Posterior cingulate gyrus (tissue), 11 donors: Measurements from ENCODE around the gene KCNG1.
"Not testable (repeated sequence)": the region's sequence is repeated elsewhere in the genome, so short reads cannot be mapped to it uniquely, and the experiment has no call there.

ENCODE experiments used
- DNase-seq, 10 donors: peaks; one replicate each; pipeline versions ENCODE4 v3.0.0 to v3.0.0-alpha.2; 2020 to 2021; ENCODE audit warnings: mixed read lengths in 3 of 10
- intact Hi-C: fragments of 100-400 bp; cut with DNase I; formaldehyde crosslinking; loops from one replicate; pipeline ENCODE4 v1.15.1; 2023

Gene KCNG1, protein sequence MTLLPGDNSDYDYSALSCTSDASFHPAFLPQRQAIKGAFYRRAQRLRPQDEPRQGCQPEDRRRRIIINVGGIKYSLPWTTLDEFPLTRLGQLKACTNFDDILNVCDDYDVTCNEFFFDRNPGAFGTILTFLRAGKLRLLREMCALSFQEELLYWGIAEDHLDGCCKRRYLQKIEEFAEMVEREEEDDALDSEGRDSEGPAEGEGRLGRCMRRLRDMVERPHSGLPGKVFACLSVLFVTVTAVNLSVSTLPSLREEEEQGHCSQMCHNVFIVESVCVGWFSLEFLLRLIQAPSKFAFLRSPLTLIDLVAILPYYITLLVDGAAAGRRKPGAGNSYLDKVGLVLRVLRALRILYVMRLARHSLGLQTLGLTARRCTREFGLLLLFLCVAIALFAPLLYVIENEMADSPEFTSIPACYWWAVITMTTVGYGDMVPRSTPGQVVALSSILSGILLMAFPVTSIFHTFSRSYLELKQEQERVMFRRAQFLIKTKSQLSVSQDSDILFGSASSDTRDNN

DNA sequence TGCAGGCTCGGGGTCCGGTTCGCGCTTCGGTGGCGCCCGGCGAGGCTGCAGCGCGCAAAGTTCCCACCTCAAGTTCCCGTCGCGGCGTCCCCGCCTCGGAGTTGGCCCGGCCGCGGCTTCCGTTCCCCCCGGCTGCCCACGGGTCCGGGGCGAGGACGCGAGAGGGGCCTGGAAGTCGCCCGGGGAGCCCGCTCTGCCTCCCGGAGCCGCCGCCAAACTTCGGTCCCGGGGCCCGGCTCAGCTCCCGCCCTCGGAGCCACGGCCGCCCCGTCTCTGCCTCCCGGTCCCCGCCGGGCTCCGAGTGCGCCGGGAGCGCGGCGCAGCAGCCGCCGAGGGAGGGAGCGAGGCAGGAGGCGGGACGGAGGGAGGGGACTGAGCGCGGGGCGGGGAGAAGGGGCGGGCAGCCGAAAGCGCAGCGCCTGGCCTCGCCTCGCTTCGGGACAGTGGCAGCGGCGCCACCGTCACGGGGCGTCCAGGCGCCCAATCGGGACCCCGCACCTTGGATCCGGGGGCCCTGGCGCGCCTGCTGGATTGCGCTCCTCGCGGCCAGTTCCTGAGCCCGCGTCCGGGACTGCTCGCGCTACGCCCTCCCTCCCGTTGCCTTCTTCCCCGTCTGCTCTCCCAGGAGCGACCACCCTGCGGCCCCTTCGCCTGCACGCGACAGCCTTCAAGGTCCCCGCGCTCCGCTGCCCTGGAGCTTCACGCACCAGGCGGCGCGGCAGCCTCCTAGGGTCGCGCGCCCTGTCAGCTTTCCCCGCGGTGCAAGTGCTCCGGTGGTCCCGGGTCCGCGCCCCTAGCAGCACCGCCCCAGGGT is at the start of gene KCNG1:
Gene KCNG1, minus strand, starts transcription at position 305 of the 814 bp plus-strand sequence. CDS start 12,769 bp downstream, outside the sequence.
- peak in 9 of 10 donors; percentile 43 to 93 (median 69) for DNase-seq
- intact Hi-C loops: no loop called here

DNA sequence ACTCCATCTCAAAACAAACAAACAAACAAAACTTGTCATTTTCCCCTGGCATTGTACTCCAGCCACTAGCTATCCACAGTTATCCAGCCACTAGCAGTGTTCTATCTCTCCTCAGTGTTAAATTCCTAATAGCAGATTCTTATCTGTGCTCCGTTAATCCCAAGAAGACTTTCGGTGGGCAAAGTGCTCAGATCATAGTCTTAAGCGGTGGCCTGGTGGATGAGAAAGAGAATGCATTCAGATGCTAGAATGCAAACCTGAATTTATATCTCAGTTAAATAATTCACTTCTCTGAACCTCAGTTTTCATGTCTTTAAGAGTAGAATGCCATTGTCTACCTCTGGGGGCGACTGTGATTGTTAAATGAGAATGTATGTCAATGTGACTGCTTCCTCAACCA is 47.7 kb upstream of the KCNG1 start:
- DNase-seq: no peak
- intact Hi-C loops: no loop called here

DNA sequence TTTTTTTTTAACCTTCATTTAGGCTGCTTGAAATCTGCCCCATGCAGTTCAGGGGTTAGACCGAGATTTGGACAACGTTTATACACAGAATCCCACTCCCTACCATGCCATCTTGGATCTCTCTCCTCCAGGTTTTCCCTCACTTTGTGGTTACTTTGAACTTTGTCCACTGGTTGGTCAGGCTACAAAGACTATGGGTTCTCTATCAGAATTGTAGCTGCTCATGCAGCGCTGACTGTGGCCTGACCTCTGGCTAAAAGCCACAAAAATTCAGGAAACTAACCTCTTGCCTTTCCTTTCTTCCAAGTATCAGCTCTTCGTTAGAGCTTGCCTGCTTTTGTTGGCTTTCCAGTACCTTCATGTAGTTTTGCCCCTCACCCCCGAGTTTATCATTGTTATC is 44.9 kb upstream of the KCNG1 start:
- no peak for DNase-seq
- intact Hi-C loops: no loop called here

DNA sequence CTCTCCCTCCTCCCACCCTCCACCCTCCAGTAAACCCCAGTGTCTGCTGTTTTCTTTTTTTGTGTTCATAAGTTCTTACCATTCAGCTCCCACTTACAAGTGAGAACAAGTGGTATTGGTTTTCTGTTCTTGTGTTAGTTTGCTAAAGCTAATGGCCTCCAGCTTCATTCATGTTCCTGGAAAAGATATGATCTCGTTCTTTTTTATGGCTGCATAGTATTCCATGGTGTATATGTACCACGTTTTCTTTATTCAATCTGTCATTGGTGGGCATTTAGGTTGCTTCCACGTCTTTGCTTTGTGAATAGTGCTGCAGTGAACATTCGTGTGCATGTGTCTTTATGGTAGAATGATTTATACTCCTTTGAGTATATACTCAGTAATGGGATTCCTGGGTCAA is 42.7 kb upstream of the KCNG1 start:
- DNase-seq: no peak
- intact Hi-C loops: no loop called here

DNA sequence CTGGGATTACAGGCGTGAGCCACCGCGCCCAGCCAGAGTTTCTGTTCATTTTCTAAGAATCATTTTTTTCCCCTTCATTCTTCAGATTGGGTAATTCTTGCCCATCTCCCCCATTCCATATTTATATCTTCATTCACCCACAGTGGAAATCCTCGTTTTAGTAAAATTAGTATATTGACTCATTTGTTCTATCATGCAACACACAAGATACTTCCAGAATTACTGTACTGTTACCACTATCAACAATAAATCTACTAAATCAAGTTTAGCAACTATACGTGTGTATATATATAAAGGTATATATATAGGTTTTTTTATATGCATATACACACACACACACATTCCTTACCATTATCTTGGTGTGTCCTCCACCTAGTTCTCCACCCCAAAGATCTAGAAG is 41.2 kb upstream of the KCNG1 start:
- intact Hi-C loops: no loop called here

DNA sequence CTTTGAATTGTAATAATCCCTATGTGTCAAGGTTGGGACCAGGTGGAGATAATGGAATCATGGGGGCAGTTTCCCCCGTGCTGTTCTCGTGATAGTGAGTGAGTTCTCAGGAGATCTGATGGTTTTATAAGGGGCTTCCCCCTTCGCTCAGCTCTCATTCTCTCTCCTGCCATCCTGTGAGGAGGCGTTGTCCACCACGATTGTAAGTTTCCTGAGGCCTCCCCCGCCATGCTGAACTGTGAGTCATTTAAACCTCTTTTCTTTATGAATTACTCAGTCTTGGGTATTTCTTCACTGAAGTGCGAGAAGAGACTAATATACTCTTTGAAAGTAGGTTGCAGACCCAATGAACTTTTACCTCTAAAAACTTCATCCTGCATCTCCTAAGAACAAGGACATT is 39.2 kb upstream of the KCNG1 start:
- intact Hi-C loops: no loop called here
- DNase-seq: no peak

More for the DNA sequence above, 41.2 kb upstream of the KCNG1 start:
- no peak for DNase-seq

DNA sequence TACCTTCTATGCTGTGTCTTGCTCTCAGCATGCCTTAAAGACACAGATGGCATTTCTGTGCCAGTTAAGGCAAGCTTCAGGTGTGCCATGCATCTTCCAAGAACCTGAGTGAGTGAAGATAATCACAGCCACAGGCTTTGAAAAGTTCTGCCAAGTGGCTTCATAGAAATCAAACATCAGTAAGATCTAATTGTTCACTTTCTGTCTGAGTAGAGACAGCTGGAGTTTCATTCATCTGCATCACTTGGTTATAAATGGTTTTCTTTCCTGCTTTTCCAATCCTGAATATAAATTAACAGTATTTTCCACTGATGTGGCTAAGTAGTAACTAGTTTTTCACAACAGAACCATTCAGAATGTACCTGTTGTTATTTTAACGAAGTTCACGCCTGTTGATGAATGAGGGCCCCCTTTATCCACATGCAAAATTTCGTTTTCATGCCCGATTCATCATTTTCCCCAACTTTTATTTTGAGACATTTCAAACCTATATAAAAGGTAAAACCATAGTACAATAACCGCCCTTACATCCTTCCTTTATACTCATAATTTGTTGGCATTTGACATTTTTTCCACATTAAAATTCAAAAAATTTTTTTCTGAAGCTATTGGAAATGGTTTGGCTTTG is 38.6 kb upstream of the KCNG1 start:
- DNase-seq: no peak
- intact Hi-C loops: no loop called here

DNA sequence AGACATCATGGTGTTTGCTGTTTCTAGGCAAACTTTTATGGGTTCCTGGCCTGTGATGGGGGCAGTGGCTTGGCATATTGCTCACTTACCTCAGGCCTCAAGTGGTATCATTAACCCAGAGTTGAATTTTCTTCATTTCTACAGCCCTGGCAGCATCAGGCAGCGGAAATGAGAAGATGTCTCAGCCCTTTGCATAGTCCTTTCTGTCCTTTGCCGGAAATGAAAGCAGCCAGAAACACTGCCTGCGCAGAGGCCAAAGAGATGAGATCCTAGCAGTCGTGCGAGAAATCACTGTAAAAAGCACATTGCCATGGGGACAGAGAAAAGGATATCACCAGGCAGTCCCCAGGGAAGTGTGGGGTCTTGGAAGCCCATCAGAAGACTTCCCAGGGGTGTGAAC is 37.4 kb upstream of the KCNG1 start:
- intact Hi-C loops: no loop called here
- DNase-seq: no peak

DNA sequence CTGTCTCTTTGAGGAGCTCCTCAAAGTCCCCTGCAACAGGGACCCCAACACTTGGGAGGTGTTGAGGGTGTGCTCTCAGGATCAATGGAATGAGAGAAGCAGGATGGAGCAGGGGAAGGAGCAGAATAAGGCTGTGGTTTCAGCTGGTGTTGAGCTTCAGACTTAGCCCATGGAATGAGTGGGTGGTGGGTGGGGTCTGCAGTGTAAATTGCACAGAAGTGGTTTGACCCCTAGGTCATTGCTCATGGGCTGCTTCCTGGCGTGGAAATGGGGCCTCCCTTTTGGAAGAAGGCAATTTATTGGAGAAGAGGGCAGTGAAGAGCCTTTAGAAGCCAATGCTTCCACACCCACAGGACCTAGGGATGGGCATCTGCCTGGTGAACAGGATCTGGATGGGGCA is 37.0 kb upstream of the KCNG1 start:
- no peak for DNase-seq
- intact Hi-C loops: no loop called here

DNA sequence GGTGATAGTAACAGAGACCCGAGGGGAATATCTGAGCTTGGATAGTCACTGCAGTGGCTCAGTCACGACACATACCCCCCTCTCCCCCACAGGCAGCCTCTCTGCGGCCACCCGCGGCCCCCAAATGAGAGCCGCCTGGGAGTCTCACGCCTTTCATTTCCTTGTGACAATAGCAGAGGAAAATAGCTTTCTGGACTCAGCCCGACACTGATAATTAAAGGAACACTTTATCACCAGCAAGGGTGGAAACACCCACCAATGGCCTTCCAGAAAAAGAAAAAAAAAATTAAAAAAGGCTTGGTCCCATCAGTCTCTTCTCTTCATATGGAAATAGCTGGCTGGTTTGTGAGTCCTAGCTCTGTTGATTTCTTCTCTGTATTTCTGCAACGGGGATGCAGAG is 35.1 kb upstream of the KCNG1 start:
- intact Hi-C loops: no loop called here
- DNase-seq: no peak

DNA sequence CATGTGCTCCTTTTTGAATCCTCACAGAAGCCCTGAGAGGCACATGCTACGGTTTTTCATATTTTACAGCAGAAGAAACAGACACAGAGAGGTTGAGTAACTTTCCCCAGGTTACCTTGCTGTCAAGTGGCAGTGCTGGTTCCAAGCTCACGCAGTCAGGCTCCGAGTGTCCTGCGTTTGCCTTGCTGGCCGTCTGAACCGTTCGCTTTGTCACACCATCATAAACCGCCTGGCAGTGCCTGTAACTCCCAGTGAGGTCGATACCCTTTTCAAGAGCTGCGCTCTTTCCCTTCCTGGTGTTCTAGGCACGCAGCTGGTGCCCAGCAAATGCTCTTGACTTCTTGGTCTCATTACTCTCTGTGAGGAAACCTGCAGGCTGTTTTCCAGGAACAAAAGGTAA is 31.3 kb upstream of the KCNG1 start:
- intact Hi-C loops: no loop called here

DNA sequence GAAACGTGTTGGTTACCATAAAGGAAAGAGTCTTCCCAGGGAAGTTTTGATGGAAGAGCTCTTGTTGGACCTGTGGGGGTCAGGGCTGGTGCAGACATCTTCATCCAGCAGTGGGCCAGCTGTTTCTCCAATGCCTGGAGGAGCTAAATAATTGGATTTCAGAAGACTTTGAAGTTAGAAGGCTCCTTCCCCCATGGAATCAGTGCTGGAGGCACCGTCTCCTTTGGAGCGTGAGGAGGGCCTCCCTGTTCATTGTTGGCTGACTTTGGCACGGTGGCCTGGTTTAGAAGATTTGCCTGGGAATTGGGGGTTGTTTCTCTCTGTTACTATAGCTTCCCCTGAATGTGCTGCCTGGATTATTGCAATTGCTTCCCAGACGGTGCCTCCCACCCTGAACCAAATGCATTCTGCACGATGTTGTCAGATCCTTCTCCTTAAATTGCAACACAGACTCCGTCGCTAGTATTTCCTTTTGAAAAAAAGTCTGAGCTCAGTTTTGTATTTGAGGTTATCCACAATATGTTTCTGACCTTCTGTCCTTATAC is 27.7 kb upstream of the KCNG1 start:
- no peak for DNase-seq
- intact Hi-C loops: no loop called here

More for the DNA sequence above, 31.3 kb upstream of the KCNG1 start:
- no peak for DNase-seq

DNA sequence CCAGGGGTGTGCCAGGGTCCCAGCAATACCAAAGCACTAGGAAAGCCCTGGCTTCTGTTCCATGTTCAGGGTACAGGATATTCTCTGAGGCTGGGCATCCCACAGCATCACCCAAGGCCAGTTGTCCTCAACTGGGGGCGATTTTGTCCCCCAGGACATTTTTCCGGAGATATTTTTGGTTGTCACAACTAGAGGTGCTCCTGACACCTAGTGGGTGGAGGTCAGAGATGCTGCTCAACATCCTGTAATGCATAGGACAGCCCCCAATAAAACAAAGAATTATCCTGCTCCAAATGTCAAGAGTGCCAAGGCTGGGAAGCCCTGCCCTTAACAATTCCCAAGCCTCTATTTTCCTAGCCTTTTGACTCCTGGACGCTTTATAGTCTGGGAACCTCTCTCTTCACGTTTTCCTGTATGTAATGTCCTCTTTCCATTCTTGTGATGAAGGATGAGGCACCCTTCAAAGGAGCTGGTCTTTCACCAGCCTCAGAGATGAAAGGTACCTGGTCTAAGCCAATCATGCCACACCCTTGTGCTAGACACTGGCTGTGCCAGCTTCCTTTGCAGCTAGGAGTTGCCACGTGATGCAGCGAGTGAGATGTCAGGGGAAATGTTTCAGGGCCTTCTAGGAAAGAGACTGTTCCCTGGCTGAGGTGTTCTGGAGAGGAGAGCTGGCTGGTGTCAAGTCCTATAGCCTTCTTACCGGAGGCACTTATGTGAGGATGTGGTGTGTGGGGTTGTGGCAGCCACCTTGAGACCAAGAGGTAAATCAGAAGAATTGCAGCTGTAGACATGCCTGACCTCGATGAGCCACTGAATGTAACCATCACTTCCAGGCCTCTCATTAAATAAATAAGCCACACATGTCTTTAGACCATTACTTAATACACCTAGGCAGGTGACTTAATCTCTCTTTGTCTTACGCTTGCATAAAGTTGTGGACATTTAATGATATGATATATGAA is 23.4 kb upstream of the KCNG1 start:
- DNase-seq: no peak

DNA sequence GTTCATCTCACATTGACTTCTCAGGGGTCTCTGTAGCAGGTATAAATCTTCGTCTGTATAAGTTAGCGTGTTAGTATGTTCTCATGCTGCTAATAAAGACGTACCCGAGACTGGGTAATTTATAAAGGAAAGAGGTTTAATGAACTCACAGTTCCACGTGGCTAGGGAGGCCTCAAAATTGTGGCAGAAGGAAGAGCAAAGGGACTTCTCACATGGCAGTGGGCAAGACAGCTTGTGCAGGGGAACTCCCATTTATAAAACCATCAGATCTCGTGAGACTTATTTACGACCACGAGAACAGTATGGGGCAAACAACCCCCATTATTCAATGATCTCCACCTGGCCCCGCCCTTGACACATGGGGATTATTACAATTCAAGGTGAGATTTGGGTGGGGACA is 22.6 kb upstream of the KCNG1 start:
- DNase-seq, intact Hi-C loops: not testable (repeated sequence)

More for the DNA sequence above, 23.4 kb upstream of the KCNG1 start:
- intact Hi-C loops: no loop called here

DNA sequence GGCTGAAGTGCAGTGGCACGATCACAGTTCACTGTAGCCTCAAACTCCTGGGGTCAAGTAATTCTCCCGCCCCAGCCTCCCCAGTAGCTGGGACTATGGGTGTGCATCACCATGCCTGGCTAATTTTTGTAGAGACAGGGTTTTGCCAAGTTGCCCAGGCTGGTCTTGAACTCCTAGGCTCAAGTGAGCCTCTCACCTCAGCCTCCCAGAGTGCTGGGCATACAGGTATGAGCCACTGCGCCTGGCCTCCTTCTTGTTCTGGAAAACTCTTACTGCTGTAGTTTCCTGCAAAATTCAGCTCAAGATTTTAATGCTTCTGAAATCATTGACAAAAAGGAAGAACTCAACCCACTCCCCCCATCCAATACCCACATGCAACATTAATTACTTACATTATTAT is 21.9 kb upstream of the KCNG1 start:
- no peak for DNase-seq
- intact Hi-C loops: no loop called here

DNA sequence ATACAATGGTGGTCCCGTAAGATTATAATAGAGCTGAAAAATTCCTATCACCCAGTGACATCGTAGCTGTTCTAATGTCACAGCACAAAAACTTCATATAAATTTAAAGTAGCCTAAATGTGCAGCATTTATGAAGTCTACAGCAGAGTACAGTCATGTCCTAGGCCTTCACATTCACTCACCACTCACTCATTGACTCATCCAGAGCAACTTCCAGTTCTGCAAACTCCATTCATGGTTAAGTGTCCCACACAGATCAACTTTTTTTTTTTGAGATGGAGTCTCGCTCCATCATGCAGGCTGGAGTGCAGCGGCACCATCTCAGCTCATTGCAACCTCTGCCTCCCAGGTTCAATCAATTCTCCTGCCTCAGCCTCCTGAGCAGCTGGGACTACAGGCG is 20.9 kb upstream of the KCNG1 start:
- DNase-seq: no peak
- intact Hi-C loops: no loop called here

DNA sequence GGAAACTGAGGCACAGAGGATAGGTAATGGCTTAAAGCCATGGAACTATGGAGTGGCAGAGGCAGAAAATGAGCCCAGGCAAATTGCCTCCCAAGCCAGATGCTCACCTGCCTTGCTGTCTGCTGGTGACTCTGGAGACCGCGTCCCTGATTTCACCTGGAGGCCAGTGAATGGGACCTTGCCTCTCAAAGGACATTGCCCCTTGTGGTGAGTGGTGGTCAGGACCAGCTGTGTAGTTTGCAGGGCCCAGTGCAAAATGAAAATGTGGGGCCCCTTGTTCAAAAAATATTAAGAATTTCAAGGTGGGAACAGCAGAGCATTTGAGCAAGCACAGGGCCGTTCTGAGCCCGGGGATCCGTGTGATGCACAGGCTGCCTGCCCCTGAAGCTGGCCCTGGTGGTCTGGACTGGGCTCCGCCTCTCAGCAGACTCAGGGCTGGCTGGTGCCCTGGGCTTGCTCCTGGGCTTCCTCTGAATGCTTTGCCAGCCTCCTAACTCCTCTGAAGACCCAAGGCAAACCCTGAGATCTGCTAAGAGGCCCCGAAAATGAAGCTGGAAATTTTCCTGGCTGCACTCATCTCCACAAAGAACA is 19.8 kb upstream of the KCNG1 start:
- intact Hi-C loops: no loop called here

DNA sequence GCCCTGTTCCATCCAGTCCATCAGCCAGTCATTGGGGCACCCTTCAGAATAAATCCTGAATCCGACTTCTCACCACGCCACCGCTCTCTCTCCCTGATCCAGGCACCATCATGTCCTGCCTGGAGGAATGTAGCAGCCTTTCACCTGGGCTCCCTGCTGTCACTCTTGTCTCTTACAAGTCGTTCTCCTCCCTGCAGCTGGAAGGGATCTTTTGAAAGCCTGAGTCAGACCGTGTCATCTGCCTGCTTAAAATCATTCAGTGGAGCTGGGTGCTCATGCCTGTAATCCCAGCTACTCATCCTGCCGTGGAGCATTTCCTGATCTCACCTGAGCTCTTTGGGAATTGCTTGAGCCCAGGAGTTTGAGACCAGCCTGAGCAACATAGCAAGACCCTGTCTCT is 19.2 kb upstream of the KCNG1 start:
- DNase-seq: no peak
- intact Hi-C loops: no loop called here

More for the DNA sequence above, 19.8 kb upstream of the KCNG1 start:
- no peak for DNase-seq

DNA sequence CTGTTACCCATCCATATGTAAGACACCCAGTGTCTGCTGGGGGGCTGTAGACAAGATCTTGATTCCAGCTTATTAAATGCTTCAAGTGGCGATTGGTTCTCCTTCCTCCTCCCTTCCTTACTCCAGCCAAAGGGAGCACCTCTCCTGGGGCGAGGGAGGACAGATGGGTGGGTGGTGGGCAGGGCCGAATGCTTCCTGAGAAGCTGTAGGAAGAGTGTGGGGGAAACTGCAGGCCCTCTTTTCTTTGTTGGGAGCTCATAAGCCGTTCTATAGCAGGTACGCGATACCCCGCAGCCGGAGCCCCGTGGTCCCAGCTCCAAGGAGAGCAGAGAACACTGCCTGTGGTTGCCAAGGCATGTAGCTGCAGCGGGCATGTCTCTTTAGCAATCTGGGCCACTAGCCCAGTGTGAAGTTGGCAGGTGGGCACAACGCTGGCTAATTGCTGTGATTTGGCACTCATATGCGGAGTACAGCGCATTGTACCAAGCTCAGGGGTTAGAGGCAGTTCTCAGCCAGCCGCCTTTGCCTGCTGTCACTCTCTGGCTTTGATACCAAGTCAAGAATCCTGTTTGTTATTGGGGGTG is 14.7 kb upstream of the KCNG1 start:
- intact Hi-C loops: no loop called here
- peak; percentile 24 to 94 (median 64) for DNase-seq
